ENCODE data around the gene CDKN3. TPM values are rescaled to one million over a fixed set of nuclear protein-coding genes. Genes with fewer than 3 reads are reported as not detected.

The CDKN3 gene
- total RNA-seq, 2 experiments from 2014 or later: 150 to 157 TPM

DNA sequence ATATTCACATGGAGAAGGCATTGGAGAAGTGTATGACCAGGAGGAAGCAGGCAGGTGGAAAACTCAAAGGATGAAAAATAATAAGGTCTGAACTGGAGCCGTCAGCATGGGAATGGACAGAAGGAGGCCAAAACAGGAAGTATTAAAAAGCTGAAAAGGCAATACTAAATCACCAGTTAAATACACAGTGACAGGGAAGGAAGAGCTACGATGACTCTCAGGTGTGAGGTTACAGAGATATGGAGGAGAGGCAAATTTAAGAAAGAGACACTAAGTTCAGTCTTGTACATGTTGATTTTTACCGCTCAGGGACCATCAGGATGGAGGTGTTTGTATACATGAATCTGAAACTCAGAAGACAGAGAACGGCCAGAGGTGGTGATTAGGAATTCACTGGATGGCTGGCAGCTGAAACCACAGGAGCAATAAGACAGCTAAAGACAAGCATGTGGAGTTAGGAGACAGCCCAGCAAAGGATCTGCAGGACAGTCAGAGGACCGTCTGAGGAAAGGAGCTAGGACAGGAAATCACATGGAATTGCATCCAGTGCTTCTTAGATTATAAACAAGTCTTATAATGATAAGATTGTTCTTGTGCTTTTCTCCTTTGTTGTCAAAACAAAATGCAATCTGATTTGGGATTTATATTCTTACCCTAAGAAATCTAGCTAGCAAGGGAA lies 33.9 kb upstream of the CDKN3 start:
- no TSS peak for BruUV-seq (replicated peaks)
- no peak overlapping the region for H3K4me2 ChIP-seq (ENCODE audit: low read length)
- H3K9me2 ChIP-seq (ENCODE audit: insufficient read depth, low read length): no peaks in the 10 kb centered on the region
- H4K20me1 ChIP-seq (ENCODE audit: insufficient read depth, low read length): no peaks in the 10 kb centered on the region
- no peak overlapping the region for H3K4me3 ChIP-seq (ENCODE audit: low read depth, low read length, poor library complexity, severe bottlenecking)
- no peaks in the 10 kb centered on the region for H3K79me2 ChIP-seq (ENCODE audit: insufficient read depth, low read depth, low read length)
- DNase-seq (ENCODE audit: low spot score): no peak
- H3K9me3 ChIP-seq (ENCODE audit: low read length): no peaks in the 10 kb centered on the region
- ChIA-PET POLR2A (interaction anchor here (0.7 to 0.9 kb wide), 2 partner anchors 19 to 111 kb away, joined by 3 to 5 read pairs; no protein-coding TSS in a partner anchor), CTCF (ENCODE audit: unreplicated experiment) (no interaction called here)
- no peak overlapping the region for H3K27ac ChIP-seq (ENCODE audit: low read depth, low read length, poor library complexity, severe bottlenecking)
- H3K4me1 ChIP-seq (ENCODE audit: insufficient read depth, low read length, poor library complexity, severe bottlenecking): no peaks in the 10 kb centered on the region
- intact Hi-C loops (cut with micrococcal nuclease; ENCODE audit: unreplicated experiment): loop anchor here (10.0 kb wide), 2 partner anchors 202 to 412 kb away; partner anchors contain the start of gene SAMD4A
- H3K36me3 ChIP-seq (ENCODE audit: insufficient read depth, low read length): no peaks in the 10 kb centered on the region
- TF ChIP-seq, protein P1, sequence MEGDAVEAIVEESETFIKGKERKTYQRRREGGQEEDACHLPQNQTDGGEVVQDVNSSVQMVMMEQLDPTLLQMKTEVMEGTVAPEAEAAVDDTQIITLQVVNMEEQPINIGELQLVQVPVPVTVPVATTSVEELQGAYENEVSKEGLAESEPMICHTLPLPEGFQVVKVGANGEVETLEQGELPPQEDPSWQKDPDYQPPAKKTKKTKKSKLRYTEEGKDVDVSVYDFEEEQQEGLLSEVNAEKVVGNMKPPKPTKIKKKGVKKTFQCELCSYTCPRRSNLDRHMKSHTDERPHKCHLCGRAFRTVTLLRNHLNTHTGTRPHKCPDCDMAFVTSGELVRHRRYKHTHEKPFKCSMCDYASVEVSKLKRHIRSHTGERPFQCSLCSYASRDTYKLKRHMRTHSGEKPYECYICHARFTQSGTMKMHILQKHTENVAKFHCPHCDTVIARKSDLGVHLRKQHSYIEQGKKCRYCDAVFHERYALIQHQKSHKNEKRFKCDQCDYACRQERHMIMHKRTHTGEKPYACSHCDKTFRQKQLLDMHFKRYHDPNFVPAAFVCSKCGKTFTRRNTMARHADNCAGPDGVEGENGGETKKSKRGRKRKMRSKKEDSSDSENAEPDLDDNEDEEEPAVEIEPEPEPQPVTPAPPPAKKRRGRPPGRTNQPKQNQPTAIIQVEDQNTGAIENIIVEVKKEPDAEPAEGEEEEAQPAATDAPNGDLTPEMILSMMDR (conservative IDR thresholded peaks at IDR 0.05; ENCODE audit: low read length): no peak
- TF ChIP-seq EZH2phosphoT487 (IDR thresholded peaks at IDR 0.05; ENCODE audit: borderline replicate concordance, low read depth, low read length): no peak
- H2AFZ ChIP-seq (ENCODE audit: low read length): no peak overlapping the region

DNA sequence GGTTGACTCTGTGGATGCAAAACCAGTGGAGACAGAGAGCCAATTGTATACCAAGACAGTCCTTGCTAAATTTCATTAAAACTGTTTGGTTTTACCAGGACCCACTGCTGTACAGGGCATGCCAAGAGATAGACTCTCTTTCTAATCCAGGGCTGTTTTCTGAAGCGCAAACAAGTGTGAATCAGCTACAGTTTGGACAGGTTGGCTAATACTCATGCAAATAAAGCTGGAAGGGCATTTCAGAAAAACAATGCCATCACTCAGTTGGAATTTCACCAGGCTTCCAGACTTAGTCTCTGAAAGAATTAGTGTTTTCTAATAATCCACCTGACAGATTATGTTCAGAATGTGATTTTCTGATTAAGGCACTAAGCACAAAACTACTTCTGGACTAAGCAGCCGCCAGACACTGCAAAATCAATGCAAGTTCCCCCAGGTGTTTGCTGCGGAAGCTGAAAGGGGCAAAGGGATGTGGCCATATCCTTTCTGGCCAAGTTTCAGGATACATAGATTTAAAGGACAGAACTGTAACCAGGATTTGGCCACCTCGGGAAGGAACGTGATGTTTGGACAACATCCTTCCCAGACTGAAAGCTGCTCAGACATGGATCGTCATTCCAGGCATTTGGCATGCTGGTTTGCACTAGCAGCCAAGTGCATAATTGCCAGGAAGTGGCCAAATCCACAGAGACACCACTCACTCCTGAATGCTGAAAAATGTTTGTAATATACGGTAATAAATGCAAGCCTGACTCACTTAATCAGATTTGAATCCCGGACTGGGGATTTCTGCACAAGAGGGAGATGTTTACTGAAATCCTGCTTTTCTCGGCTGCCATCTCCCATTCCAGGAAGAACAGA lies 32.0 kb upstream of the CDKN3 start:
- H3K27ac ChIP-seq (ENCODE audit: low read depth, low read length, poor library complexity, severe bottlenecking): no peak overlapping the region
- intact Hi-C loops (cut with micrococcal nuclease; ENCODE audit: unreplicated experiment): loop anchor here (10.0 kb wide), 2 partner anchors 200 to 410 kb away; partner anchors contain the start of gene SAMD4A
- H2AFZ ChIP-seq (ENCODE audit: low read length): no peak overlapping the region
- H3K4me1 ChIP-seq (ENCODE audit: insufficient read depth, low read length, poor library complexity, severe bottlenecking): no peaks in the 10 kb centered on the region
- H3K36me3 ChIP-seq (ENCODE audit: insufficient read depth, low read length): no peaks in the 10 kb centered on the region
- no TSS peak for BruUV-seq (replicated peaks)
- no peak overlapping the region for H3K4me2 ChIP-seq (ENCODE audit: low read length)
- H4K20me1 ChIP-seq (ENCODE audit: insufficient read depth, low read length): no peaks in the 10 kb centered on the region
- ChIA-PET CTCF (ENCODE audit: unreplicated experiment) (no interaction called here), POLR2A (no interaction called here)
- H3K9me3 ChIP-seq (ENCODE audit: low read length): no peaks in the 10 kb centered on the region
- DNase-seq (ENCODE audit: low spot score): no peak
- H3K4me3 ChIP-seq (ENCODE audit: low read depth, low read length, poor library complexity, severe bottlenecking): no peak overlapping the region
- H3K79me2 ChIP-seq (ENCODE audit: insufficient read depth, low read depth, low read length): no peaks in the 10 kb centered on the region
- TF ChIP-seq, protein P1 (conservative IDR thresholded peaks at IDR 0.05; ENCODE audit: low read length): no peak
- TF ChIP-seq EZH2phosphoT487 (IDR thresholded peaks at IDR 0.05; ENCODE audit: borderline replicate concordance, low read depth, low read length): no peak
- no peaks in the 10 kb centered on the region for H3K9me2 ChIP-seq (ENCODE audit: insufficient read depth, low read length)

All from OCI-LY7 (cell line).